ENCODE results near the gene HSPB6. TPM values are rescaled to one million over a fixed set of nuclear protein-coding genes. Genes with fewer than 3 reads are reported as not detected.

Gene HSPB6
- total RNA-seq, 1 donor from 2014 or later = 0.60 TPM

GRCh38 chr19:35782589-35782988 lies 25.8 kb upstream of the HSPB6 start:
- H3K9me3 Mint-ChIP-seq = no peaks in the 10 kb centered on the region
- no peak for TF ChIP-seq CTCF (conservative IDR thresholded peaks at IDR 0.05)
- peaks cover 3% of the 10 kb centered on the region for H3K4me1 Mint-ChIP-seq (ENCODE audit: unreplicated experiment)
- peaks cover 6% of the 10 kb centered on the region for H3K36me3 Mint-ChIP-seq
- H3K27ac Mint-ChIP-seq = no peak overlapping the region
- no peaks in the 10 kb centered on the region for H3K27me3 Mint-ChIP-seq
- DNase-seq (ENCODE audit: extremely low spot score, unreplicated experiment) = no peak
- H3K4me3 Mint-ChIP-seq = no peak overlapping the region

GRCh38 chr19:35781650-35782049 lies 24.8 kb upstream of the HSPB6 start:
- H3K4me3 Mint-ChIP-seq = no peak overlapping the region
- no peak for DNase-seq (ENCODE audit: extremely low spot score, unreplicated experiment)
- TF ChIP-seq CTCF (conservative IDR thresholded peaks at IDR 0.05) = no peak
- no peaks in the 10 kb centered on the region for H3K9me3 Mint-ChIP-seq
- H3K4me1 Mint-ChIP-seq (ENCODE audit: unreplicated experiment) = peaks cover 12% of the 10 kb centered on the region
- no peak overlapping the region for H3K27ac Mint-ChIP-seq
- H3K36me3 Mint-ChIP-seq = peaks cover 6% of the 10 kb centered on the region
- H3K27me3 Mint-ChIP-seq = no peaks in the 10 kb centered on the region

- peaks cover 6% of the 10 kb centered on the region for H3K36me3 Mint-ChIP-seq
- no peak for DNase-seq (ENCODE audit: extremely low spot score, unreplicated experiment)
- H3K27ac Mint-ChIP-seq = no peak overlapping the region
- H3K9me3 Mint-ChIP-seq = no peaks in the 10 kb centered on the region
- no peaks in the 10 kb centered on the region for H3K27me3 Mint-ChIP-seq
- H3K4me1 Mint-ChIP-seq (ENCODE audit: unreplicated experiment) = peaks cover 18% of the 10 kb centered on the region
- H3K4me3 Mint-ChIP-seq = no peak overlapping the region
- TF ChIP-seq CTCF (conservative IDR thresholded peaks at IDR 0.05) = no peak
Observed at GRCh38 chr19:35780717-35781116, 23.9 kb upstream of the HSPB6 start.

GRCh38 chr19:35780058-35780457 lies 23.2 kb upstream of the HSPB6 start:
- Mint-ChIP-seq H3K27me3 (no peaks in the 10 kb centered on the region), H3K4me1 (ENCODE audit: unreplicated experiment) (peaks cover 20% of the 10 kb centered on the region), H3K9me3 (no peaks in the 10 kb centered on the region), H3K36me3 (peaks cover 6% of the 10 kb centered on the region), H3K27ac (no peak overlapping the region), H3K4me3 (no peak overlapping the region)
- no peak for TF ChIP-seq CTCF (conservative IDR thresholded peaks at IDR 0.05)
- no peak for DNase-seq (ENCODE audit: extremely low spot score, unreplicated experiment)

- peaks cover 29% of the 10 kb centered on the region for H3K4me1 Mint-ChIP-seq (ENCODE audit: unreplicated experiment)
Observed at GRCh38 chr19:35779033-35779432, 22.2 kb upstream of the HSPB6 start.

More at GRCh38 chr19:35779033-35779432, 22.2 kb upstream of the HSPB6 start:
- peaks cover 6% of the 10 kb centered on the region for H3K36me3 Mint-ChIP-seq
- H3K9me3 Mint-ChIP-seq = no peaks in the 10 kb centered on the region
- no peak for DNase-seq (ENCODE audit: extremely low spot score, unreplicated experiment)
- no peak overlapping the region for H3K27ac Mint-ChIP-seq
- TF ChIP-seq CTCF (conservative IDR thresholded peaks at IDR 0.05) = no peak
- H3K27me3 Mint-ChIP-seq = no peaks in the 10 kb centered on the region
- no peak overlapping the region for H3K4me3 Mint-ChIP-seq
